A673 (cell line): ENCODE results near the gene HBP1. TPM values are rescaled to one million over a fixed set of nuclear protein-coding genes. Genes with fewer than 3 reads are reported as not detected.

Experiments
- BruUV-seq: library from RNA; stranded (reverse); fragments of 400-500 nt; replicated peaks from 2 replicates; lab custom pipeline; 2021; lab: Mats Ljungman, UMichigan
- CTCF ChIA-PET: fragments of 300-600 bp; sonication (Branson Sonifier 250); formaldehyde crosslinking; loops from one replicate; lab custom pipeline; 2022; ENCODE audit warnings: antibody characterized with exemption; lab: Charles Lee
- POLR2A ChIA-PET: fragments of 300-600 bp; sonication (Branson Sonifier 250); formaldehyde crosslinking; loops from one replicate; lab custom pipeline; 2022; ENCODE audit warnings: antibody characterized with exemption; ENCODE audit not compliant: low non-redundant PET; lab: Charles Lee
- DNase-seq: peaks from one replicate; pipeline ENCODE4 v3.0.0-alpha.2; 2015; ENCODE audit warnings: low spot score
- H3K27ac ChIP-seq: fragments of 200-600 bp; sonication (generic); 2 replicates; pipeline ENCODE4 v1.5.1; 2016; ENCODE audit warnings: mixed run types, low read depth, mild to moderate bottlenecking, mixed read lengths, antibody characterized with exemption, low read length; ENCODE audit not compliant: poor library complexity, severe bottlenecking
- H3K27me3 ChIP-seq: fragments of 200-600 bp; sonication (generic); replicated peaks from 2 replicates; pipeline ENCODE4 v1.6.1; 2017; ENCODE audit warnings: mixed run types, low read depth, mild to moderate bottlenecking, mixed read lengths, antibody characterized with exemption, low read length; ENCODE audit not compliant: insufficient read depth, poor library complexity
- H3K36me3 ChIP-seq: fragments of 200-600 bp; sonication (generic); 2 replicates; pipeline ENCODE4 v1.6.1; 2016; ENCODE audit warnings: mixed run types, mild to moderate bottlenecking, mixed read lengths, antibody characterized with exemption, low read length; ENCODE audit not compliant: insufficient read depth, poor library complexity, severe bottlenecking
- H3K4me1 ChIP-seq: fragments of 200-600 bp; sonication (generic); 2 replicates; pipeline ENCODE4 v1.6.1; 2017; ENCODE audit warnings: mixed run types, mild to moderate bottlenecking, mixed read lengths, antibody characterized with exemption, low read length; ENCODE audit not compliant: insufficient read depth, poor library complexity, severe bottlenecking
- H3K4me3 ChIP-seq: fragments of 200-600 bp; sonication (generic); 2 replicates; pipeline ENCODE4 v1.5.1; 2016; ENCODE audit warnings: low read depth, mixed run types, mild to moderate bottlenecking, mixed read lengths, low read length; ENCODE audit not compliant: poor library complexity, severe bottlenecking
- H3K9me3 ChIP-seq: fragments of 200-600 bp; sonication (generic); 2 replicates; pipeline ENCODE4 v1.6.1; 2016; ENCODE audit warnings: mixed run types, low read depth, mild to moderate bottlenecking, mixed read lengths, antibody characterized with exemption, low read length; ENCODE audit not compliant: poor library complexity, severe bottlenecking
- CTCF ChIP-seq: fragments of 300-800, 200-600 bp; sonication (generic); conservative IDR thresholded peaks from 2 replicates; pipeline ENCODE4 v1.5.1; 2017; ENCODE audit warnings: low read depth, mild to moderate bottlenecking, antibody characterized with exemption, low read length, moderate library complexity, mixed read lengths
- EZH2 ChIP-seq: fragments of 200-600 bp; sonication (generic); IDR thresholded peaks from 2 replicates; pipeline ENCODE4 v1.6.1; 2017; ENCODE audit warnings: borderline replicate concordance, low read depth, mild to moderate bottlenecking, mixed read lengths, antibody characterized with exemption, low read length; ENCODE audit not compliant: poor library complexity, severe bottlenecking
- intact Hi-C: fragments of 100-400 bp; cut with micrococcal nuclease; formaldehyde crosslinking; loops from one replicate; pipeline ENCODE4 v1.10.0; 2022; ENCODE audit not compliant: unreplicated experiment
- total RNA-seq: library from RNA; stranded (reverse); gene quantifications from 2 replicates; pipeline ENCODE4 v1.2.3, GENCODE V29; 2021

The HBP1 gene
- total RNA-seq, 1 experiment from 2014 or later = 11.7 TPM

DNA sequence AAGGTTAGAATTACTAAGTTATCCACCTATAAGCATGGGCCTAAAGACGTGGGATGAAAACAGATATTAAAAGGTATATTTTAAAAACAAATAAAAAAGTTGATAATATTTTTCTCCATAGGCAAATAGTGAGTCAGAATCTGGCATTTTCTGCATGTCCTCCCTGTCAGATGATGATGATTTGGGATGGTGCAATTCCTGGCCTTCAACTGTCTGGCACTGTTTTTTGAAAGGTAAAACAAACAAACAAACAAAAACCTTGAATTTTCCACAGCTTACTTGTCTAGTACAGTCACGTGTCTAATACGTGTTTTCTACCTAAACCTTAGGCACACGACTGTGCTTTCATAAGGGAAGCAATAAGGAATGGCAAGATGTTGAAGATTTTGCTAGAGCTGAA, 17.4 kb downstream of the HBP1 start:
- no peak for DNase-seq
- Histone ChIP-seq H3K27ac (no peak overlapping the region), H3K27me3 (no peaks in the 10 kb centered on the region), H3K9me3 (no peaks in the 10 kb centered on the region), H3K4me3 (no peak overlapping the region), H3K36me3 (peaks cover 37% of the 10 kb centered on the region), H3K4me1 (no peaks in the 10 kb centered on the region)
- TF ChIP-seq CTCF (no peak), EZH2 (no peak)
- ChIA-PET CTCF (no interaction called here), POLR2A (no interaction called here)
- intact Hi-C loops = no loop called here
- no TSS peak for BruUV-seq

- CTCF ChIA-PET = no interaction called here
- no peaks in the 10 kb centered on the region for H3K27me3 ChIP-seq
- no peaks in the 10 kb centered on the region for H3K9me3 ChIP-seq
- POLR2A ChIA-PET = no interaction called here
- H3K4me1 ChIP-seq = no peaks in the 10 kb centered on the region
- H3K36me3 ChIP-seq = peaks cover 37% of the 10 kb centered on the region
- DNase-seq = no peak
- TF ChIP-seq EZH2 (no peak), CTCF (no peak)
- intact Hi-C loops = no loop called here
- H3K4me3 ChIP-seq = no peak overlapping the region
- no peak overlapping the region for H3K27ac ChIP-seq
- no TSS peak for BruUV-seq
These were observed 19.0 kb downstream of the HBP1 start for GRCh38 chr7:107187774-107188173.

DNA sequence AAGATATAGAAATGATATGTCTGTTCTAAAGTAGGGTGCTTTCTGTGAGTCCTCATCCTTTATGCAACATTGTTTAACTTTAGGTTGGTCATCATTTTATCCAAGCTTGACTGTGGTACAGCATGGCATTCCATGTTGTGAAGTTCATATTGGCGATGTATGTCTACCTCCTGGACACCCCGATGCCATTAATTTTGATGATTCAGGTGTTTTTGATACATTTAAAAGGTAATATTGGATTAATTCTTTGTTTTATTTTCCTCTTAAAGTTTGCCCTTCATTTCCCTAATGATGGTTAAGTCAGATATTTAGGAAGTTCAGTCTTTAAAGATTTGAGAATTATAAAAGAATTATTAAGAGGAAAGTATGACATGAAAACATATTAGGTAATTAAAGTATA, 21.3 kb downstream of the HBP1 start:
- no peaks in the 10 kb centered on the region for H3K27me3 ChIP-seq
- no peaks in the 10 kb centered on the region for H3K4me1 ChIP-seq
- POLR2A ChIA-PET = no interaction called here
- BruUV-seq = no TSS peak
- no peaks in the 10 kb centered on the region for H3K9me3 ChIP-seq
- DNase-seq = no peak
- CTCF ChIA-PET = interaction anchor here (0.6 kb wide), 1 partner anchor 487 kb away, joined by 3 read pairs; no protein-coding TSS in a partner anchor
- H3K4me3 ChIP-seq = no peak overlapping the region
- intact Hi-C loops = no loop called here
- peaks cover 32% of the 10 kb centered on the region for H3K36me3 ChIP-seq
- no peak overlapping the region for H3K27ac ChIP-seq
- TF ChIP-seq EZH2 (no peak), CTCF (no peak)
